Mesenchymal stem cell (in vitro differentiated cells and primary cell): Measurements from ENCODE around the gene KASH5.
A peak's percentile ranks its signal among the peaks of the same experiment; 100 is the strongest.

Source experiments
- DNase-seq: peaks from one replicate; pipeline ENCODE4 v3.0.0-alpha.2; 2013
- H2AFZ ChIP-seq: one replicate; pipeline ENCODE4 v1.6.1; 2013; ENCODE audit warnings: low read depth, mild to moderate bottlenecking, control low read depth, inconsistent platforms, low read length, moderate library complexity
- H2AK5ac ChIP-seq: 2 replicates; pipeline ENCODE4 v1.6.1; 2013; ENCODE audit warnings: low read length, moderate library complexity, mild to moderate bottlenecking, inconsistent platforms; ENCODE audit not compliant: severe bottlenecking
- H2BK120ac ChIP-seq: one replicate; pipeline ENCODE4 v1.6.1; 2013; ENCODE audit warnings: low read depth, mild to moderate bottlenecking, inconsistent platforms, low read length, moderate library complexity
- H2BK12ac ChIP-seq, 2 experiments: one replicate each; pipeline ENCODE4 v1.6.1; 2013; ENCODE audit warnings: inconsistent platforms in 2 of 2, low read length in 2 of 2, mild to moderate bottlenecking in 2 of 2, moderate library complexity in 2 of 2, control low read depth in 1 of 2
- H2BK15ac ChIP-seq: one replicate; pipeline ENCODE4 v1.6.1; 2013; ENCODE audit warnings: mild to moderate bottlenecking, low read depth, inconsistent platforms; ENCODE audit not compliant: poor library complexity, severe bottlenecking
- H2BK5ac ChIP-seq: 2 replicates; pipeline ENCODE4 v1.6.1; 2013; ENCODE audit warnings: low read depth, mild to moderate bottlenecking, low read length, control low read depth, inconsistent platforms; ENCODE audit not compliant: poor library complexity, severe bottlenecking
- H3K14ac ChIP-seq, 2 experiments: one replicate each; pipeline ENCODE4 v1.6.1; 2013; ENCODE audit warnings: inconsistent platforms in 2 of 2, low read length in 2 of 2, control low read depth in 1 of 2, mild to moderate bottlenecking in 1 of 2, moderate library complexity in 1 of 2
- H3K18ac ChIP-seq, 2 experiments: one replicate each; pipeline ENCODE4 v1.6.1; 2013; ENCODE audit warnings: inconsistent platforms in 2 of 2, low read length in 2 of 2, control low read depth in 1 of 2, low read depth in 1 of 2, mild to moderate bottlenecking in 1 of 2
- H3K23ac ChIP-seq, 2 experiments: one replicate each; pipeline ENCODE4 v1.6.1; 2013; ENCODE audit warnings: inconsistent platforms in 2 of 2, low read length in 2 of 2, mild to moderate bottlenecking in 2 of 2, moderate library complexity in 2 of 2, control low read depth in 1 of 2
- H3K27ac ChIP-seq: 2 replicates; pipeline ENCODE4 v1.5.1; 2013; ENCODE audit warnings: mild to moderate bottlenecking, moderate library complexity, low read length, control low read depth, inconsistent platforms; ENCODE audit not compliant: poor library complexity, severe bottlenecking
- H3K27me3 ChIP-seq, 2 experiments: 2 replicates each; pipeline versions ENCODE4 v1.6.1 to v1.7.0; 2013; ENCODE audit warnings: low read length in 2 of 2, mild to moderate bottlenecking in 2 of 2, moderate library complexity in 2 of 2, control low read depth in 1 of 2, inconsistent platforms in 1 of 2; ENCODE audit not compliant: control insufficient read depth in 1 of 2, insufficient read depth in 1 of 2
- H3K36me3 ChIP-seq, 2 experiments: 2 replicates each; pipeline versions ENCODE4 v1.6.1 to v1.7.0; 2013; ENCODE audit warnings: low read length in 2 of 2, control low read depth in 1 of 2, inconsistent platforms in 1 of 2, low read depth in 1 of 2, mild to moderate bottlenecking in 1 of 2; ENCODE audit not compliant: insufficient read depth in 2 of 2, control insufficient read depth in 1 of 2
- H3K4ac ChIP-seq, 2 experiments: one replicate each; pipeline ENCODE4 v1.6.1; 2013; ENCODE audit warnings: inconsistent platforms in 2 of 2, low read length in 2 of 2, mild to moderate bottlenecking in 2 of 2, moderate library complexity in 2 of 2, control low read depth in 1 of 2, low read depth in 1 of 2
- H3K4me1 ChIP-seq: 2 replicates; pipeline ENCODE4 v1.6.1; 2013; ENCODE audit warnings: low read depth, low read length, control low read depth; ENCODE audit not compliant: control insufficient read depth, insufficient read depth
- H3K4me2 ChIP-seq: 2 replicates; pipeline ENCODE4 v1.6.1; 2013; ENCODE audit warnings: low read length, mild to moderate bottlenecking, inconsistent platforms; ENCODE audit not compliant: poor library complexity, severe bottlenecking
- H3K4me3 ChIP-seq, 2 experiments: 2 replicates each; pipeline versions ENCODE4 v1.5.1 to v1.7.0; 2013; ENCODE audit warnings: low read length in 2 of 2, mild to moderate bottlenecking in 2 of 2, control low read depth in 1 of 2, low read depth in 1 of 2; ENCODE audit not compliant: insufficient read depth in 1 of 2
- H3K79me1 ChIP-seq: replicated peaks from 2 replicates; pipeline ENCODE4 v1.6.1; 2013; ENCODE audit warnings: mild to moderate bottlenecking, control low read depth, low read length, inconsistent platforms; ENCODE audit not compliant: poor library complexity, severe bottlenecking
- H3K9ac ChIP-seq: 2 replicates; pipeline ENCODE4 v1.7.0; 2013; ENCODE audit warnings: mild to moderate bottlenecking, low read length, moderate library complexity
- H3K9me3 ChIP-seq: 2 replicates; pipeline ENCODE4 v1.7.0; 2013; ENCODE audit warnings: mild to moderate bottlenecking, low read length; ENCODE audit not compliant: control insufficient read depth
- H4K8ac ChIP-seq: one replicate; pipeline ENCODE4 v1.6.1; 2013; ENCODE audit warnings: inconsistent platforms, mild to moderate bottlenecking, low read length, moderate library complexity
- H4K91ac ChIP-seq: one replicate; pipeline ENCODE4 v1.6.1; 2013; ENCODE audit warnings: mild to moderate bottlenecking, low read length, inconsistent platforms
- WGBS: methylation state at CpG from one replicate; pipeline ENCODE4 v1.1.7; 2013; ENCODE audit warnings: mixed read lengths; 5-methylcytosine and 5-hydroxymethylcytosine counted together

The KASH5 gene

DNA sequence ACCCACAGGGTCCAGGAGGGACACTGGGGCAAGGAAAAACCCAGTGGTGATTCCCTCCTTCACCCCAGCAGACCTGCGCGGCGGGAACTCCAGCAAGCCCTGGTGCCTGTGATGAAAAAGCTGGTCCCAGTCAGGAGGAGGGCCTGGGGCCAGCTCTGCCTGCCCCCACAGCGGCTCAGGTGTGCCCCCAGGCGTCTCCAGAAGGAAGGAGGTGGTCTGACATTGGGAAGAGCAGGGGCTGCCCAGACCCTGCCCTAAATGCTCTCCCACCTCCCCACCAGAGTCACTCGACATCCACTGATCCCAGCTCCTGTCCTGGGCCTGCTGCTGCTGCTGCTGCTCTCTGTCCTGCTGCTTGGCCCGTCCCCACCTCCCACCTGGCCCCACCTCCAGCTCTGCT lies 29.0 kb downstream of the KASH5 start:
- no peak overlapping the region for H4K91ac ChIP-seq
- no peaks in the 10 kb centered on the region for H3K9me3 ChIP-seq
- no peak for DNase-seq
- no peak overlapping the region for H2BK12ac ChIP-seq
- no peaks in the 10 kb centered on the region for H3K36me3 ChIP-seq
- H2BK5ac ChIP-seq: no peak overlapping the region
- H3K4me2 ChIP-seq: no peak overlapping the region
- H2BK15ac ChIP-seq: no peak overlapping the region
- H2AFZ ChIP-seq: no peak overlapping the region
- no peak overlapping the region for H3K4ac ChIP-seq
- H2BK120ac ChIP-seq: no peak overlapping the region
- H3K4me3 ChIP-seq: no peak overlapping the region
- H3K27me3 ChIP-seq: peaks cover 35 to 80% of the 10 kb centered on the region in 2 experiments
- no peak overlapping the region for H3K18ac ChIP-seq
- WGBS: 48% methylated on average over 6 of the region's 7 CpGs
- H4K8ac ChIP-seq: no peak overlapping the region
- peaks cover 9% of the 10 kb centered on the region for H3K4me1 ChIP-seq
- H3K14ac ChIP-seq: no peak overlapping the region
- no peak overlapping the region for H3K27ac ChIP-seq
- no peak overlapping the region for H2AK5ac ChIP-seq
- H3K9ac ChIP-seq: no peak overlapping the region
- no peaks in the 10 kb centered on the region for H3K79me1 ChIP-seq
- H3K23ac ChIP-seq: no peak overlapping the region

- Histone ChIP-seq H3K4ac (no peak overlapping the region), H2BK15ac (no peak overlapping the region), H3K79me1 (no peaks in the 10 kb centered on the region), H3K14ac (no peak overlapping the region), H2BK12ac (no peak overlapping the region), H3K27me3 (peaks cover 49 to 84% of the 10 kb centered on the region in 2 experiments), H3K9ac (no peak overlapping the region), H3K36me3 (no peaks in the 10 kb centered on the region), H3K23ac (no peak overlapping the region), H2AFZ (no peak overlapping the region), H3K4me2 (no peak overlapping the region), H3K4me1 (peaks cover 17% of the 10 kb centered on the region), H3K4me3 (no peak overlapping the region), H2BK120ac (no peak overlapping the region), H4K91ac (no peak overlapping the region), H3K18ac (no peak overlapping the region), H4K8ac (no peak overlapping the region), H3K27ac (no peak overlapping the region), H3K9me3 (no peaks in the 10 kb centered on the region), H2BK5ac (no peak overlapping the region), H2AK5ac (no peak overlapping the region)
- no peak for DNase-seq
- 87% methylated on average over 4 of the region's 5 CpGs for WGBS
These were observed 30.5 kb downstream of the KASH5 start for GRCh38 chr19:49418511-49418910.

DNA sequence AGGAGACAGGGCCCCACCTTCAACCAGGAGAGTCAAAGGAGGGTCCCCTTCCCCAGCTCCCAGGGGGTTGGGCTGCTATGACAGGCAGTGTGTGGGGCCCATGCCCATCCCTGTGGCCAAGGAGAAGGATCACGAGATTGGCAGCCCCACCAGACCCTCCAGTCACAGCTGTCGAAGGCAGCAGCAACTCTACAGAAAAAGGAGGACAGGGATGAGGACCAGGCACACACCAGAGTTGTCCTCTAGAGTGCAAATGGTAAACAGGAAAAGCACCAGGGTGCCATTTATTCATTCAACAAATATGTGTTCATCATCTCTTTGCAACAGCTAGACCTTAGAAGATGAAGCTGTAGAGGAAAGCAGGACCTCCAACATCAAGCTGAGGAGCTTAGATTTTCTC lies 31.1 kb downstream of the KASH5 start:
- H3K27me3 ChIP-seq: peaks cover 56 to 88% of the 10 kb centered on the region in 2 experiments
- H2BK12ac ChIP-seq: no peak overlapping the region
- peaks cover 17% of the 10 kb centered on the region for H3K4me1 ChIP-seq
- H3K4ac ChIP-seq: no peak overlapping the region
- no peak overlapping the region for H3K14ac ChIP-seq
- H4K91ac ChIP-seq: no peak overlapping the region
- no peak overlapping the region for H2BK15ac ChIP-seq
- no peaks in the 10 kb centered on the region for H3K79me1 ChIP-seq
- no peaks in the 10 kb centered on the region for H3K36me3 ChIP-seq
- H3K23ac ChIP-seq: no peak overlapping the region
- no peak overlapping the region for H2AFZ ChIP-seq
- H2BK120ac ChIP-seq: no peak overlapping the region
- no peak overlapping the region for H2AK5ac ChIP-seq
- no peak overlapping the region for H3K9ac ChIP-seq
- WGBS: 75% methylated on average over 2 of the region's 2 CpGs
- H3K9me3 ChIP-seq: no peaks in the 10 kb centered on the region
- no peak overlapping the region for H4K8ac ChIP-seq
- H3K4me2 ChIP-seq: no peak overlapping the region
- DNase-seq: no peak
- no peak overlapping the region for H2BK5ac ChIP-seq
- no peak overlapping the region for H3K27ac ChIP-seq
- H3K18ac ChIP-seq: no peak overlapping the region
- no peak overlapping the region for H3K4me3 ChIP-seq

DNA sequence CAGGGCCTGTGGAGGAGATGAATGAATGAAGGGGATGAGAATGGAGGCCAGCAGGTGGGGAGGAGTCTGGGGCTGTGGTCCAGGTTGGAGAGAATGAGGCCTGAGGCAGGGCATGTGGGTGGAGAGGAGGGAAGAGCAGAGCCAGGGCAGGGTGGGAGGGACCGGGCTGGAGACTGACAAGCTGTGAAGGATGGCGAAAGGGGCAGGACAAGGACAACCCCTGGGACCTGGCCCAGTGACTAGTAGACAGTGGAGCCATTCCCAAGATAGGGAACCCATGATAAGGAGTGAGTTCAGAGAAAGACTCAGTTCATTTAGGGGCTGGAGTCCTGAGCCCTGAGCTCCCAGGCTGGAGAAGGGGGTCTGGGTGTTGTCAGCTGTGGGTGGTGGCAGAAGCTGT lies 32.2 kb downstream of the KASH5 start:
- no peaks in the 10 kb centered on the region for H3K79me1 ChIP-seq
- no peak overlapping the region for H3K4ac ChIP-seq
- no peak overlapping the region for H2AFZ ChIP-seq
- H3K27ac ChIP-seq: no peak overlapping the region
- H3K4me2 ChIP-seq: no peak overlapping the region
- 77% methylated on average over 2 of the region's 2 CpGs for WGBS
- H2BK120ac ChIP-seq: no peak overlapping the region
- no peak overlapping the region for H2BK15ac ChIP-seq
- DNase-seq: no peak
- H3K18ac ChIP-seq: no peak overlapping the region
- no peak overlapping the region for H3K4me3 ChIP-seq
- peaks cover 66 to 97% of the 10 kb centered on the region in 2 experiments for H3K27me3 ChIP-seq
- H2BK12ac ChIP-seq: no peak overlapping the region
- peak overlapping the region in 1 of 2 experiments; percentile 27 for H3K23ac ChIP-seq
- H3K4me1 ChIP-seq: peaks cover 15% of the 10 kb centered on the region
- H3K36me3 ChIP-seq: no peaks in the 10 kb centered on the region
- no peak overlapping the region for H2AK5ac ChIP-seq
- no peak overlapping the region for H4K8ac ChIP-seq
- no peaks in the 10 kb centered on the region for H3K9me3 ChIP-seq
- no peak overlapping the region for H4K91ac ChIP-seq
- H2BK5ac ChIP-seq: no peak overlapping the region
- no peak overlapping the region for H3K9ac ChIP-seq
- no peak overlapping the region for H3K14ac ChIP-seq
